Activated CD4-positive, alpha-beta T cell treated with anti-CD3 and anti-CD28 coated beads, Interleukin-2, amount 10 ng/mL, durations not matched to agents 7 days and 5 days (primary cell): ENCODE measurements around the gene LRP1. TPM values are rescaled to one million over a fixed set of nuclear protein-coding genes. Genes with fewer than 3 reads are reported as not detected.

ENCODE experiments used
- CTCF ChIA-PET: fragments of 350-600 bp; sonication (Branson Sonifier 250); formaldehyde crosslinking; loops from one replicate; lab custom pipeline; 2021; ENCODE audit warnings: antibody characterized with exemption; lab: Charles Lee
- POLR2A ChIA-PET: fragments of 350-600 bp; sonication (Branson Sonifier 250); formaldehyde crosslinking; loops from one replicate; lab custom pipeline; 2021; ENCODE audit warnings: antibody characterized with exemption; lab: Charles Lee
- DNase-seq: peaks from one replicate; pipeline ENCODE4 v3.0.0-alpha.2; 2020
- H3K27ac Mint-ChIP-seq: one replicate; pipeline ENCODE4 v1.8.0; 2021; ENCODE audit warnings: mild to moderate bottlenecking, moderate library complexity, mixed read lengths
- H3K27me3 Mint-ChIP-seq: one replicate; pipeline ENCODE4 v1.8.0; 2021; ENCODE audit warnings: mixed read lengths
- H3K36me3 Mint-ChIP-seq: one replicate; pipeline ENCODE4 v1.8.0; 2021; ENCODE audit warnings: low read depth, mixed read lengths
- H3K4me1 Mint-ChIP-seq: one replicate; pipeline ENCODE4 v1.8.0; 2021; ENCODE audit warnings: mixed read lengths
- H3K4me3 Mint-ChIP-seq: one replicate; pipeline ENCODE4 v1.8.0; 2021; ENCODE audit warnings: mild to moderate bottlenecking, moderate library complexity, mixed read lengths
- H3K9me3 Mint-ChIP-seq: one replicate; pipeline ENCODE4 v1.8.0; 2021; ENCODE audit warnings: mixed read lengths
- total RNA-seq, 2 experiments: library from RNA; stranded (reverse); gene quantifications; one replicate each; pipeline ENCODE4 v1.2.3, GENCODE V29; 2021

Gene LRP1
- total RNA-seq, 2 experiments from 2014 or later = 0.94 TPM

- Mint-ChIP-seq H3K27ac (no peak overlapping the region), H3K4me1 (peaks cover 8% of the 10 kb centered on the region), H3K27me3 (no peaks in the 10 kb centered on the region), H3K4me3 (no peak overlapping the region), H3K9me3 (no peaks in the 10 kb centered on the region), H3K36me3 (no peaks in the 10 kb centered on the region)
- ChIA-PET POLR2A (no interaction called here), CTCF (interaction anchor here (0.6 to 2.4 kb wide), 5 partner anchors 14 to 504 kb away, joined by 3 to 7 read pairs (median 4); no protein-coding TSS in a partner anchor)
- no peak for DNase-seq
These were observed 17.3 kb downstream of the LRP1 start for GRCh38 chr12:57145460-57146059.

GRCh38 chr12:57146092-57146491 lies 17.8 kb downstream of the LRP1 start:
- no peak for DNase-seq
- no peaks in the 10 kb centered on the region for H3K27me3 Mint-ChIP-seq
- H3K9me3 Mint-ChIP-seq = no peaks in the 10 kb centered on the region
- peaks cover 8% of the 10 kb centered on the region for H3K4me1 Mint-ChIP-seq
- H3K4me3 Mint-ChIP-seq = no peak overlapping the region
- no peak overlapping the region for H3K27ac Mint-ChIP-seq
- POLR2A ChIA-PET = no interaction called here
- CTCF ChIA-PET = interaction anchor here (0.6 to 2.4 kb wide), 6 partner anchors 14 to 505 kb away, joined by 3 to 7 read pairs (median 4); no protein-coding TSS in a partner anchor
- no peaks in the 10 kb centered on the region for H3K36me3 Mint-ChIP-seq

- H3K4me1 Mint-ChIP-seq = peaks cover 8% of the 10 kb centered on the region
- CTCF ChIA-PET = interaction anchor here (0.9 to 2.4 kb wide), 4 partner anchors 16 to 69 kb away, joined by 3 to 7 read pairs (median 6); partner anchors contain the start of gene NXPH4
- H3K9me3 Mint-ChIP-seq = no peaks in the 10 kb centered on the region
- POLR2A ChIA-PET = no interaction called here
- no peak within 1 kb of the TSS for H3K4me3 Mint-ChIP-seq
- no peaks in the 10 kb centered on the region for H3K36me3 Mint-ChIP-seq
- H3K27me3 Mint-ChIP-seq = no peaks in the 10 kb centered on the region
- no peak within 1 kb of the TSS for H3K27ac Mint-ChIP-seq
- no peak for DNase-seq
These were observed 19.0 kb downstream of the LRP1 start, which contains the start of gene LRP1-AS for GRCh38 chr12:57146961-57147944. Gene LRP1-AS, minus strand, starts transcription at chr12:57147619.

GRCh38 chr12:57148469-57149244 lies 20.4 kb downstream of the LRP1 start:
- H3K9me3 Mint-ChIP-seq = no peaks in the 10 kb centered on the region
- no peak overlapping the region for H3K27ac Mint-ChIP-seq
- DNase-seq = no peak
- ChIA-PET CTCF (interaction anchor here (0.9 to 2.5 kb wide), 6 partner anchors 21 to 95 kb away, joined by 3 to 10 read pairs (median 4); partner anchors contain the start of genes NXPH4 and STAT6), POLR2A (no interaction called here)
- H3K27me3 Mint-ChIP-seq = no peaks in the 10 kb centered on the region
- no peaks in the 10 kb centered on the region for H3K36me3 Mint-ChIP-seq
- H3K4me3 Mint-ChIP-seq = no peak overlapping the region
- peaks cover under 1% of the 10 kb centered on the region for H3K4me1 Mint-ChIP-seq

- POLR2A ChIA-PET = no interaction called here
- H3K4me3 Mint-ChIP-seq = no peak overlapping the region
- H3K9me3 Mint-ChIP-seq = no peaks in the 10 kb centered on the region
These were observed 21.1 kb downstream of the LRP1 start for GRCh38 chr12:57149245-57149900.

GRCh38 chr12:57150400-57151000 lies 22.2 kb downstream of the LRP1 start:
- no peak overlapping the region for H3K27ac Mint-ChIP-seq
- no peaks in the 10 kb centered on the region for H3K9me3 Mint-ChIP-seq
- H3K27me3 Mint-ChIP-seq = no peaks in the 10 kb centered on the region
- H3K4me1 Mint-ChIP-seq = no peaks in the 10 kb centered on the region
- H3K36me3 Mint-ChIP-seq = no peaks in the 10 kb centered on the region
- H3K4me3 Mint-ChIP-seq = no peak overlapping the region
- POLR2A ChIA-PET = no interaction called here
- CTCF ChIA-PET = interaction anchor here (1.0 to 2.5 kb wide), 4 partner anchors 21 to 39 kb away, joined by 3 to 10 read pairs (median 4); partner anchors contain the start of gene STAT6
- DNase-seq = no peak

More at GRCh38 chr12:57149245-57149900, 21.1 kb downstream of the LRP1 start:
- CTCF ChIA-PET = interaction anchor here (1.0 to 2.5 kb wide), 8 partner anchors 20 to 94 kb away, joined by 3 to 10 read pairs (median 4); partner anchors contain the start of gene STAT6
- H3K36me3 Mint-ChIP-seq = no peaks in the 10 kb centered on the region
- no peaks in the 10 kb centered on the region for H3K27me3 Mint-ChIP-seq
- no peak overlapping the region for H3K27ac Mint-ChIP-seq
- H3K4me1 Mint-ChIP-seq = no peaks in the 10 kb centered on the region
- DNase-seq = no peak

- peaks cover 4% of the 10 kb centered on the region for H3K4me1 Mint-ChIP-seq
- CTCF ChIA-PET = interaction anchor here (1.0 kb wide), 1 partner anchor 24 kb away, joined by 3 read pairs; no protein-coding TSS in a partner anchor
- no peak overlapping the region for H3K4me3 Mint-ChIP-seq
- no peak overlapping the region for H3K27ac Mint-ChIP-seq
- no peak for DNase-seq
- POLR2A ChIA-PET = no interaction called here
- no peaks in the 10 kb centered on the region for H3K36me3 Mint-ChIP-seq
- no peaks in the 10 kb centered on the region for H3K9me3 Mint-ChIP-seq
- H3K27me3 Mint-ChIP-seq = no peaks in the 10 kb centered on the region
These were observed 23.7 kb downstream of the LRP1 start for GRCh38 chr12:57151741-57152630.

- H3K4me1 Mint-ChIP-seq = peaks cover 7% of the 10 kb centered on the region
- no peak overlapping the region for H3K27ac Mint-ChIP-seq
- H3K9me3 Mint-ChIP-seq = no peaks in the 10 kb centered on the region
- ChIA-PET POLR2A (no interaction called here), CTCF (interaction anchor here (1.0 kb wide), 1 partner anchor 23 kb away, joined by 3 read pairs; no protein-coding TSS in a partner anchor)
- H3K36me3 Mint-ChIP-seq = no peaks in the 10 kb centered on the region
- H3K4me3 Mint-ChIP-seq = no peak overlapping the region
- no peaks in the 10 kb centered on the region for H3K27me3 Mint-ChIP-seq
- no peak for DNase-seq
These were observed 24.4 kb downstream of the LRP1 start for GRCh38 chr12:57152639-57153038.

- CTCF ChIA-PET = interaction anchor here (0.6 kb wide), 1 partner anchor 397 kb away, joined by 4 read pairs; no protein-coding TSS in a partner anchor
- POLR2A ChIA-PET = no interaction called here
- H3K4me3 Mint-ChIP-seq = no peak overlapping the region
These were observed 25.2 kb downstream of the LRP1 start for GRCh38 chr12:57153415-57153997.

GRCh38 chr12:57154076-57154475 lies 25.8 kb downstream of the LRP1 start:
- Mint-ChIP-seq H3K4me1 (peaks cover 14% of the 10 kb centered on the region), H3K27ac (no peak overlapping the region), H3K36me3 (no peaks in the 10 kb centered on the region), H3K4me3 (no peak overlapping the region), H3K27me3 (no peaks in the 10 kb centered on the region), H3K9me3 (no peaks in the 10 kb centered on the region)
- no peak for DNase-seq
- ChIA-PET POLR2A (no interaction called here), CTCF (interaction anchor here (0.6 kb wide), 1 partner anchor 398 kb away, joined by 4 read pairs; no protein-coding TSS in a partner anchor)

More at GRCh38 chr12:57153415-57153997, 25.2 kb downstream of the LRP1 start:
- DNase-seq = no peak
- H3K27ac Mint-ChIP-seq = no peak overlapping the region
- H3K27me3 Mint-ChIP-seq = no peaks in the 10 kb centered on the region
- no peaks in the 10 kb centered on the region for H3K9me3 Mint-ChIP-seq
- H3K4me1 Mint-ChIP-seq = peaks cover 14% of the 10 kb centered on the region
- H3K36me3 Mint-ChIP-seq = no peaks in the 10 kb centered on the region
